OCI-LY1 (cell line): ENCODE results near the gene C2.
"Not testable (repeated sequence)": the region's sequence is repeated elsewhere in the genome, so short reads cannot be mapped to it uniquely, and the experiment has no call there.

Source experiments
- CTCF ChIP-seq: fragments of 200-600 bp; sonication (generic), shearing (Covaris generic); IDR thresholded peaks from 2 replicates; pipeline ENCODE4 v1.5.1; 2017; ENCODE audit warnings: mild to moderate bottlenecking, antibody characterized with exemption, low read length, moderate library complexity, mixed read lengths
- EZH2 ChIP-seq: fragments of 200-600 bp; sonication (generic), shearing (Covaris generic); IDR thresholded peaks from 2 replicates; pipeline ENCODE4 v1.8.0; 2017; ENCODE audit warnings: borderline replicate concordance, mixed run types, mild to moderate bottlenecking, antibody characterized with exemption, low read length, moderate library complexity, mixed read lengths

GRCh38 chr6:31908255-31908654 lies 19.3 kb upstream of the C2 start:
- TF ChIP-seq EZH2, CTCF: not testable (repeated sequence)
